Pancreas (tissue), 10 donors: ENCODE results near the gene DIS3L. TPM values are rescaled to one million over a fixed set of nuclear protein-coding genes. Genes with fewer than 3 reads are reported as not detected.
"Not testable (repeated sequence)": the region's sequence is repeated elsewhere in the genome, so short reads cannot be mapped to it uniquely, and the experiment has no call there.

Experiments
- ATAC-seq, 4 donors: fragments of 200-7000 bp; cut with Tn5 transposase; one replicate each; pipeline versions ENCODE4 v1.8.0 to v1.9.1; 2020; ENCODE audit warnings: mild to moderate bottlenecking in 4 of 4, moderate library complexity in 4 of 4
- DNase-seq, 6 donors: peaks; one replicate each; pipeline ENCODE4 v3.0.0-alpha.2; 2020
- FAIRE-seq: peaks from 2 replicates; lab custom pipeline; 2012; peaks lifted over from hg19 to GRCh38; lab: Jason Lieb, UNC
- H3K27ac ChIP-seq, 4 donors: fragments of 200-600 bp; sonication (generic); 1 replicate in 3 of 4; 2 replicates in 1 of 4; pipeline versions ENCODE4 v1.5.0 to v1.8.0; 2020
- H3K27me3 ChIP-seq, 4 donors: fragments of 200-600 bp; one replicate each; pipeline ENCODE4 v1.8.0; 2021
- H3K36me3 ChIP-seq, 3 donors: fragments of 200-600 bp; sonication (generic) in 1 of 3; one replicate each; pipeline versions ENCODE4 v1.5.0 to v1.8.0; 2020 to 2021
- H3K4me1 ChIP-seq, 3 donors: fragments of 200-600 bp; one replicate each; pipeline ENCODE4 v1.8.0; 2021
- H3K4me3 ChIP-seq, 4 donors: fragments of 200-600 bp; sonication (generic) in 2 of 4; one replicate each; pipeline versions ENCODE4 v1.5.0 to v1.8.0; 2020 to 2021
- H3K9me3 ChIP-seq, 4 donors: fragments of 200-600 bp; one replicate each; pipeline ENCODE4 v1.8.0; 2021
- CTCF ChIP-seq, 4 donors: fragments of 200-600 bp; sonication (generic) in 3 of 4; IDR thresholded peaks; one replicate each; pipeline versions ENCODE4 v1.5.0 to v1.8.0; 2021; ENCODE audit warnings: antibody characterized with exemption in 4 of 4
- WGBS, 2 donors: extraction: QIAGEN DNeasy Blood & Tissue Kit; methylation state at CpG; one replicate each; pipeline ENCODE4 v1.1.7; 2013; 5-methylcytosine and 5-hydroxymethylcytosine counted together
- intact Hi-C, 3 donors: fragments of 100-400 bp; cut with DNase I; formaldehyde crosslinking; loops; one replicate each; pipeline versions ENCODE4 v1.11.1 to v1.14.2; 2022
- polyA plus RNA-seq, 2 donors: library from polyadenylated mRNA; stranded (reverse); fragments of 200-250 nt; gene quantifications; one replicate each; pipeline ENCODE4 v1.2.3, GENCODE V29; 2013
- total RNA-seq, 6 donors: library from RNA; stranded (reverse); fragmentation: NEBNext Ultra II Directional in 4 of 6; extraction: Animal tissue kit (Norgen Biotek cat#: 25700) in 4 of 6; gene quantifications; one replicate each; pipeline versions ENCODE4 v1.2.1 to v1.2.4, GENCODE V29; 2021 to 2023
- donor health status: healthy with polysubstance abuse.
- donor health status: DM: no; HTN: no; CAD: no; lungs with moderate emphysema.
- donor health status: DM: no; HTN: no; CAD: no.
- donor health status: control.
- donor health status: control.
- donor health status: Bipolar disorder and iron deficiency.
- donor health status: DM: yes; HTN: yes; CAD: no.
- donor health status: DM: no; HTN: no; CAD: no.
- donor health status: DM: no; HTN: no; CAD: no.
- donor health status: DM: yes; HTN: yes; CAD: no.

Gene DIS3L
- total and polyA plus RNA-seq, 8 donors: 8.3 to 20.2 (median 17.9) TPM

- ATAC-seq: no peak
- H3K27ac ChIP-seq: no peak overlapping the region
- intact Hi-C loops: no loop called here
- H3K4me3 ChIP-seq: no peak overlapping the region
- H3K36me3 ChIP-seq: peaks cover 3 to 67% (median 25%) of the 10 kb centered on the region in 3 donors
- H3K27me3 ChIP-seq: no peaks in the 10 kb centered on the region
- WGBS, 2 donors: 91 to 94% methylated on average over 11 of the region's 11 CpGs
- TF ChIP-seq CTCF (IDR thresholded peaks at IDR 0.05): no peak
- FAIRE-seq: no peak
- no peak for DNase-seq
- H3K9me3 ChIP-seq: no peaks in the 10 kb centered on the region
- no peaks in the 10 kb centered on the region for H3K4me1 ChIP-seq
These were observed 32.7 kb downstream of the DIS3L start for GRCh38 chr15:66326051-66326450.

GRCh38 chr15:66327736-66328135 lies 34.4 kb downstream of the DIS3L start:
- H3K36me3 ChIP-seq: peaks cover 3 to 63% (median 30%) of the 10 kb centered on the region in 3 donors
- H3K4me1 ChIP-seq: no peaks in the 10 kb centered on the region
- no peaks in the 10 kb centered on the region for H3K9me3 ChIP-seq
- no peak for TF ChIP-seq CTCF (IDR thresholded peaks at IDR 0.05)
- no peak overlapping the region for H3K27ac ChIP-seq
- no peaks in the 10 kb centered on the region for H3K27me3 ChIP-seq
- intact Hi-C loops: no loop called here
- DNase-seq (no peak), FAIRE-seq (no peak), ATAC-seq (no peak)
- H3K4me3 ChIP-seq: no peak overlapping the region
- WGBS, 2 donors: 93 to 98% methylated on average over 4 of the region's 4 CpGs

GRCh38 chr15:66328771-66329170 lies 35.4 kb downstream of the DIS3L start:
- WGBS, 2 donors: 92 to 94% methylated on average over 14 of the region's 14 CpGs
- no peaks in the 10 kb centered on the region for H3K9me3 ChIP-seq
- FAIRE-seq (no peak), DNase-seq (no peak), ATAC-seq (no peak)
- no peaks in the 10 kb centered on the region for H3K27me3 ChIP-seq
- no peak for TF ChIP-seq CTCF (IDR thresholded peaks at IDR 0.05)
- intact Hi-C loops: no loop called here
- no peak overlapping the region for H3K4me3 ChIP-seq
- no peak overlapping the region for H3K27ac ChIP-seq
- no peaks in the 10 kb centered on the region for H3K4me1 ChIP-seq
- peaks cover 0 to 60% (median 37%) of the 10 kb centered on the region in 3 donors for H3K36me3 ChIP-seq

GRCh38 chr15:66348530-66348929 lies 55.2 kb downstream of the DIS3L start:
- DNase-seq, H3K4me3 ChIP-seq, intact Hi-C loops, H3K27ac ChIP-seq, H3K27me3 ChIP-seq, H3K4me1 ChIP-seq, H3K36me3 ChIP-seq, FAIRE-seq, H3K9me3 ChIP-seq: not testable (repeated sequence)
- 49 to 52% methylated on average over 5 of the region's 5 CpGs for WGBS, 2 donors
- ATAC-seq: peak in 1 of 4 donors; percentile 40

- H3K27ac ChIP-seq: peak overlapping the region in 3 of 4 donors; percentile 33 to 52 (median 49)
- no peak for TF ChIP-seq CTCF (IDR thresholded peaks at IDR 0.05)
- no peaks in the 10 kb centered on the region for H3K27me3 ChIP-seq
- FAIRE-seq (no peak), ATAC-seq (peak in 1 of 4 donors; percentile 21), DNase-seq (peak in 1 of 6 donors; percentile 4)
- WGBS, 2 donors: 5 to 11% methylated on average over 12 of the region's 12 CpGs
- intact Hi-C loops: no loop called here
- H3K4me1 ChIP-seq: no peaks in the 10 kb centered on the region
- H3K9me3 ChIP-seq: no peaks in the 10 kb centered on the region
- H3K4me3 ChIP-seq: peak overlapping the region; percentile 42 to 69 (median 53)
- no peaks in the 10 kb centered on the region for H3K36me3 ChIP-seq
These were observed 62.6 kb downstream of the DIS3L start for GRCh38 chr15:66356077-66356358.
